ENCODE data around the gene CEP250.
"Not testable (repeated sequence)": the region's sequence is repeated elsewhere in the genome, so short reads cannot be mapped to it uniquely, and the experiment has no call there.

Gene CEP250

GRCh38 chr20:35552914-35553313 lies 97.5 kb downstream of the CEP250 start:
- no peak for TF ChIP-seq CTCF (IDR thresholded peaks at IDR 0.05; ENCODE audit: borderline replicate concordance, insufficient read depth, low read depth, low read length)
- no peak overlapping the region for H3K4me3 ChIP-seq (ENCODE audit: low read depth, low read length)

DNA sequence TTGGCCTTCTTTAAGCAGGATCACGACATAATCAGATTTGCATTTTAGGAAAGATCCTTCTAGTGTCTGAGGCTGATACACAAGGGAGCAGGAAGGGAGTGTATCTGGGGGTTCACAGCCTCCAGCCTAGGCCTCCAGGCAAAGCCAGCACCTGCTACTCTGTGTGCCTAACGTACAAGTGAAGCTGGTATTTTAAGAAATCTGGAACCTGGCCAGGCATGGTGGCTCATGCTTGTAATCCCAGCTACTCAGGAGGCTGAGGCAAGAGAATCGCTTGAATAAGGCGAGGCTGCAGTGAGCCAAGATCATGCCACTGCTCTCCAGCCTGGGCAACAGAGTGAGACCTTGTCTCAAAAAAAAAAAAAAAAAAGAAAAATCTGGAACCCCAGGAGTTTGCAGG lies 100.1 kb downstream of the CEP250 start:
- H3K4me3 ChIP-seq (ENCODE audit: low read depth, low read length) = not testable (repeated sequence)

- no peak for TF ChIP-seq CTCF (IDR thresholded peaks at IDR 0.05; ENCODE audit: borderline replicate concordance, insufficient read depth, low read depth, low read length)
- H3K4me3 ChIP-seq (ENCODE audit: low read depth, low read length) = no peak overlapping the region
These were observed 100.7 kb downstream of the CEP250 start for GRCh38 chr20:35555951-35556645.

- TF ChIP-seq CTCF (IDR thresholded peaks at IDR 0.05; ENCODE audit: borderline replicate concordance, insufficient read depth, low read depth, low read length) = no peak
- H3K4me3 ChIP-seq (ENCODE audit: low read depth, low read length) = no peak overlapping the region
These were observed 101.5 kb downstream of the CEP250 start for GRCh38 chr20:35556871-35557270.

- no peak overlapping the region for H3K4me3 ChIP-seq (ENCODE audit: low read depth, low read length)
- no peak for TF ChIP-seq CTCF (IDR thresholded peaks at IDR 0.05; ENCODE audit: borderline replicate concordance, insufficient read depth, low read depth, low read length)
These were observed 103.1 kb downstream of the CEP250 start for GRCh38 chr20:35558451-35558850.

- H3K4me3 ChIP-seq (ENCODE audit: low read depth, low read length) = no peak overlapping the region
- TF ChIP-seq CTCF (IDR thresholded peaks at IDR 0.05; ENCODE audit: borderline replicate concordance, insufficient read depth, low read depth, low read length) = no peak
These were observed 103.8 kb downstream of the CEP250 start for GRCh38 chr20:35559042-35559693.

DNA sequence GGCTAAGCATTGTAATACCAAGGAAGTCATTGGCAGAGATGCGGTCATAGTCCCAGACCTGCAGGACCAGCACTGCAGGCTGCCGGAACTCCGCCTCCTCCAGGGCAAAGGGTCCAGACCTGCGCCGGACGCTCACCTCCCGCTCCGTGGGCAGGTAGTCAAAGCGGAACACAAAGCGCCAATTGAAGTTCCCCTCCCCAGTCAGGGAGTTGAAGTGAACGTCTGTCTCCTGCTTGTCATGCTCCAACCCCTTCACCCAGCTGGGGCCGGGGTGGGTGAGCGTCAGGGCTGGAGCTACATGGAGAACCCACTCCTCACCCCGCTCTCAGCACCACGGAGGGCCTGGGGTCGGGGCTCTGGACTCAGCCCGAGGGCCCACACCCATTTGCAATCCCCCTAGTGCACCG lies 104.7 kb downstream of the CEP250 start:
- no peak for TF ChIP-seq CTCF (IDR thresholded peaks at IDR 0.05; ENCODE audit: borderline replicate concordance, insufficient read depth, low read depth, low read length)
- no peak overlapping the region for H3K4me3 ChIP-seq (ENCODE audit: low read depth, low read length)
